GM18867 (cell line): ENCODE measurements around the gene HES7.
A peak's percentile ranks its signal among the peaks of the same experiment; 100 is the strongest.

Experiments
- ATAC-seq: cut with Tn5 transposase; IDR thresholded peaks from one replicate; pipeline ENCODE4 v1.9.1; 2021; ENCODE audit warnings: mild to moderate bottlenecking, moderate library complexity; ENCODE audit not compliant: unreplicated experiment

Gene HES7

GRCh38 chr17:8155231-8155995 lies 31.5 kb upstream of the HES7 start:
- no peak for ATAC-seq

DNA sequence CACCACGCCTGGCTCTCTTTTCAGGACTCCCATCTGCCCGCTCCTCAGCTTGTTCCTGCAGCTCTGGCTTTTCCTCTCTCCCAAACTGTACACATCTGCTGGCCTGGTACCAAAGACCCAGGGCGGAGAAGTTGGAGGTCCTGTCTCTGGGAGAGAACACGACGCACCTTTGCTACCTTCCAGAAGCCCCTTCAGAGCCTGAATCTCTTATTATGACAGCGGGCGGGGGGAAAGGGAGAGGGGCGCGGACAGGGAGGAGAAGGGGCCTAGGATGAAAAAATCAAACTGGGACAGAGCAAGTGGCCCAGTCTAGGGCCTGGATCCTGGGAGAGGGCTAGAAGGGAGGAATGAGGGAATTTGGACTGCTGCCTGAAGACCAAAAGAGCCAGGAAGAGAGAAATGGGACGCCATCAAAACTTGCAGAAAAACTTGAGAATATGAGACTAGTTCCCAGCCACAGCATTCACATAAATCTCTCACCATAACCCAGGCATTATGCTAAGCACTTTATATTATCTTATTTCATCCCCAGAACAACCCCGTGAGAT lies 30.8 kb upstream of the HES7 start:
- no peak for ATAC-seq

GRCh38 chr17:8153957-8154607 lies 30.2 kb upstream of the HES7 start:
- no peak for ATAC-seq

DNA sequence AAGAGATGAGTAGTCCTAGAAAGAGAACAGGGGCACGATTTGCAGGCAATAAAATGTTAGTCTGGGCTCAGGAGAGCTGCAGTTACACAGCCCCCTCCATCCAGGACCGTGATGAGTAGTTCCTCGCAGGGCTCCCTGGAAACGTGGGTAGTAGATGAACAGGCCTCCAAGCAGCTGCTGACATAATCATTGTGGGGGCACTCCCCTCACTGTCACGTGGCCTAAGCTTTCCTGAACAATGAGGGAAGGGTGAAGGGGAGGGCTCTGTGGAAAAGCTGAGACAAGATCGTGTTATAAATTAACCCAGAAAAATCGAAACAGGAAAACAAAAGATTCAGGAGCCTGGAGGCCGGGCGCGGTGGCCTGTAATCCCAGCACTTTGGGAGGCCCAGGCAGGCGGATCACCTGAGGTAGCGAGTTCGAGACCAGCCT lies 29.6 kb upstream of the HES7 start:
- no peak for ATAC-seq

DNA sequence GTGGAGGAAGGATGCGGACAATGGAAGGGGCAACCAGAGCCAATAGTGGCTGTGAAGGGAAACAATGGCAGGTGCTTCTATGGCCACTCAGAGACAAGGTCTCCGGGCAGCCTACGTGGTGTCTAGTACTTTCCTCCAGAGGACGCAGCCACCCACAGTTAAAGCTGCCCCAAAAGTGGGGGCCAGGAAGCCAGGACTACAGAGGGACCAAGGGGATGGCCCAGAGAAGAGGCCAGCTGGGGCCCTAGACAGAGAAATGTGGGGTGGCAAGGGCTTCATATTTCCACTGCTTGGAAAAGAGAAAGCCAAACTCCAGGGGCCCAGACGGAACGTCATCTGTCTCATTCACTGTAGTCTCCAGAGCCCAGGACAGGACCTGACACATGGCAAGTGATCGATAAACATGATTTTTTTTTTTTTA lies 29.1 kb upstream of the HES7 start:
- ATAC-seq, result no peak

DNA sequence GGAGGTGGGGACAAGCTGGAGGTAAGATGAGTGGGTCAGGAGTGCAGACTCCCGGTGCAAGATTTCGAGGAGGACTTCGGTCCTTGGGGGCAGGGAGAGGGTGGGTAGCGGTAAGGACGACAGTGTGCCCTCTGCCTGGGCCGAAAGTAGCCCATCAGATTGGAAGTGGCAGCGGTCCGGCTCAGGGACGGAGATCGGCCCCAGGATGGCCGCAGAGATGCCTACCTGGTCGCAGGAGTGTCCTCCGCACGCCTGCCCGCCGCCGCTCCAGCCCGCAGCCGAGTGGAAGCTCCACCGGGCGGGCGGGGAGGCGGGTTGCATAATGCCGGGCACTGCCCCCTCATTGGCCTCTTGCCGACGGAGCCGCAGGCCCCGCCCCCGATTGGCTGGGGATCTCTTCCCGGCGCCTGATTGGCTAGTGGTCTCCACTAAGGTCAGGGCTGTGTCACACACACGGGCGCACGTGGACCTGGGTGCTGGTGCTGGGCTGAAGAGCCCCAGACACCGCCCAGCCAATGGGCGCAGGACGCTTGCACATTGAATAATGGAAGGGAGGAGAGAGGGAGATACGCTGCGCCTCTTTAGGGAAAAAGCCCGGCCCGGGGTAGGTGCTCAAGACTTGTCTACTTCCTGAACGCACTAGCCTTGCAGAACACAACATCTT lies 28.3 kb upstream of the HES7 start, which contains the start of gene PER1:
Gene PER1, minus strand, starts transcription at position 293 of the 664 bp plus-strand sequence. CDS start 1,698 bp downstream, outside the sequence.
- ATAC-seq, result no peak

GRCh38 chr17:8151641-8152111 lies 27.8 kb upstream of the HES7 start:
- ATAC-seq, result no peak

DNA sequence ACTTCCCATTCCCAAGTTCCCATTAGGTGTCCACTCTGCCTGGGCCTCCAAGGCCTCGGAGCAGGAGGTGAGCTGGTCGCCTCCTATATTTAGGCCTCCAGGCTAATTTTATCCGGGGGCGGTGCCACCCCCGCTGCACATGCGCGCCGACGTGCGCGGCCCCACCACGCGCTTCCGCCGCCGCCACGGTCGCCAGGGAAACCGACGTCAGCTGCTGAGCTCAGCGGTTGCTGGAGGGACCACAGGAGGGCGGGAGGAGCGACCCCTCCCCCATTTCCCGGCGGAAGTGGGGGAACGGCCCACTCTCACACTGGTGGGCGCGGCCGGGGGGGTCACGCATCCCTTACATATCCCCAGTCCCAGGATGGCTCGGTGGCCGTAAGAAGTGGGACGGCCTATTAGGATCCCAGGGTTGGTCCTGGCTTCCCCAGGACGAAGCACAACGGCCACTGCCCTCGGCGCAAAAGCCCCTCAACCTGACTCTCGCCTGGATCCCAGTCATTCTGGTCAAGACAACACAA lies 27.3 kb upstream of the HES7 start:
- ATAC-seq, result peak; percentile 48

GRCh38 chr17:8150194-8151119 lies 26.6 kb upstream of the HES7 start:
- ATAC-seq, result no peak

DNA sequence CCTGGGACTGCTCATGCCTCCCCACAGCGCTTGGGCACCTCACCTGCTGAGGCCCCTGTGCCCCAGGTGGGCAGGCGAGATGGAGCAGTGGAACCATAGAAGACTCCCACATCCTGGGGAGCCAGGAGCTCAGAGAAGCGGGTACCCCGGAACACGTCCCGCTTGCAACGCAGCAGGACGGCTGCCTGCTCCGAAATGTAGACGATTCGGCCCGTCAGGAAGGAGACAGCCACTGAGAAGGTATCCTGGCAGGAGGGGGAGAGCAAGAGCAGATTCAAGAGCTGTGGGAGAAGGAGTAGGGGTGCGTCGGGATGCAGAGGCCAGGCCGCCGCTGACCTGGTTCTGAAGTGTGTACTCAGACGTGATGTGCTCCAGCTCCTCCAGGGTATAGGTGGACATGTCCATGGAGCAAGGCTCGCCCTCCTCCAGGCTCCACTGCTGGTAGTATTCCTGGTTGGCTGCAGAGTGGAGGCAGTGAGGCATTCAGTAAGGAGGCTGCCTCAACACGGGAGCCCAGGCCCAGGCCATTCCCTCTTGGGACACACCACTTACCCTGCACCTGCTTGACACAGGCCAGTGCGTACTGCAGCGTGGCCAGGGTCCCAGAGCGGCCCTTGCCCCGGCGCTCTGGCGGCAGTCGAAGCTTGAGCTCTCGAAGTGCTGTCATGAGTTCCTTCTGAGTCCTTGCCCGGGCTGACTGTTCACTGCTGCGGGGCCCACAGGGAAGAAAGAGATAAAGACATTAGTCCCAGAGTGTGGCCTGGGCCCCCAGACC lies 25.7 kb upstream of the HES7 start:
- no peak for ATAC-seq

DNA sequence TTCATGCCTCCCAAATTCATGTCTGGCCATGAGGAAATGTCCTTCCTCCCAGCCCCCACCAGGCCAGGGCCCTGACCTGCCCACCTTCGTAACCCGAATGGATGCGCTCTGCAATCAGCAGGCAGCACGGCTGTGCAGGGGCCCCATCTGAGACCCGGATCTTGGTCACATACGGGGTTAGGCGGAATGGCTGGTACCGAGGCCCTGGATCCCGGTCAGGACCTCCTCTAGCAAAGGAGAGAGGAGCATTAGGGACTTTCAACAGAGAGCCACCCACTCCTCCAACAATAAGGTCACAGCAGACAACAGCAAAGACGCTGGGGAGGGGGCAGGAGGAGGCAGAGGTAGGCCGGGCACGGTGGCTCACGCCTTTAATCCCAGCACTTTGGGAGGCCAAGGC lies 24.7 kb upstream of the HES7 start:
- no peak for ATAC-seq

GRCh38 chr17:8147805-8148404 lies 24.0 kb upstream of the HES7 start:
- no peak for ATAC-seq

DNA sequence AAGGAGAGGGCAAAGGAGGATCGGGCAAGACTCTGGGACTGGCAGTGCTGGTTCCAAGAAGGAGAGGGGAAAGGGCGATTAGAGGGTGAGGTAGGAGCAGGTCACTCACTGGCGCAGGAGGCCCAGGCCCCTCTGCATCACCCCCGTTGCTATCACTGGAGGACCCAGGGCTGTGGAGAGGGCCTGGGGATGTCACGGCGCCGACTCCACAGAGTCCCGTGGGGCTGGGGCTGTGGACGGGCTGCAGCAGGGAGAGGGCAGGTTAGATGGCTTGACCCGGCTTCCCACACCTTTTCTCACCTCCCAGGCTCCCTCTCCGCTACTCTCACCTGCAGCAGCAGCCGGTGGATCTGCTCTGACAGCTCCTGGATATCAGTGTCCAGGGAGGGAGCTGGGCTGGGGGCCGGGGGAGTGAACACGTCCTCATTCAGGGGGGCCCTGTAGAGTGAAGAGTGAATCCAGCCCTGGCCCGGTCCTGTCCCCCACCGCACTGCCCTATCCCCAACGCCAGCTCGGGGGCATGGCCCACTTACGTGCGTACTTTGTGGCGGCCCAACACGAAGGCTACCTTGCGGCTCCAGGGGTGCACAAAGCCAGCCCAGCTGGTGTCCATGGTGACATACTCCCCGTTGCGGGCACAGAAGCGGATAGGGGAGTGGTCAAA lies 23.4 kb upstream of the HES7 start:
- ATAC-seq, result no peak

GRCh38 chr17:8146381-8147140 lies 22.7 kb upstream of the HES7 start:
- ATAC-seq, result no peak

- ATAC-seq, result no peak
Observed at GRCh38 chr17:8145811-8146210, 21.9 kb upstream of the HES7 start.

GRCh38 chr17:8144401-8145231 lies 20.7 kb upstream of the HES7 start:
- no peak for ATAC-seq
